Activated naive CD4-positive, alpha-beta T cell treated with Interleukin-2 at 50 U/mL for 16 hours (primary cell): ENCODE data around the gene CCDC167.

Experiments
- DNase-seq: peaks from one replicate; pipeline ENCODE4 v3.0.0-alpha.2; 2020

Gene CCDC167

DNA sequence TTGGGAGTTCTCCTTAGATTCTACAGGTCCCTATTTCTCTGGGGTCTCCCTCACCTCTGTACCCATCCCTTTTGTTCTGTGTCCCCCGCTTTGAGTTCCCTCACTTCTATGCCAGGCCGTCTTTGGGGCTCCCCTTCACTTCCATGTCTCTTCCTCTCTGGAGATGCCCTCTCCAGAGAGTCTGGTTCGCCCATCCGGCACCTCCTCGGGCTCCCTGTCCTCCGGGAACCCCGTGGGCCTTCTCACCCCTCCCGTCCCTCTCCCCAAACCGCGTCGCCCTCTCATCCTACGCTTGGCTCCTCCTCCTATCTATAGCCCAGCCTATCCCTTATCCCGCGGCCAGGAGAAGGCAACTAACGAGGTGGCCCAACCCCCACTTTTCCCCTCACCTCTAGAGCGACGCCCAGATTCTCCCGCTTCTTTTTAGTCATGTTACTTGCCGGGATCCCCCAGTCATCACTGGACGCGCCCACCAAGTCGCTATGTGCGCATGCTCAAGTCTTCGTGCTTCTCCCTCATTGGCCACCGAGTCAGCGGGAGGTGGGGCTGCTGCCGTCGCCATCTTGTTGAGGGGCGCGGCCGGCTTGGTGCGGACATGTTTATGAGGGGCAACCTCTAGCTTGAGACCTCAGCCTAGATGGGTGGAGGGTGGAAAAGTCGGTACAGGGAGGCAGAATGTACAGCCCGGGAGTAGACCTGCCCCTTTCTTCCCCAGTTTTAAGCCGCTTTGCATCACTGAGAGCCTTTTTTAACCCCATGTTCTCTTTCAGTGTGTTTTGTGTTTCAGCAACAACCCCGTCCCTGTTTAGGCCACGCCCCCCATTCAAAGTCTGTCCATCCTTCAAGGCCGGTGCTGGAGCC lies at the start of gene CCDC167:
Gene CCDC167, minus strand, starts transcription at position 461 of the 861 bp plus-strand sequence. Its CDS starts 30 bp downstream, at position 431.
- peak; percentile 97 for DNase-seq

DNA sequence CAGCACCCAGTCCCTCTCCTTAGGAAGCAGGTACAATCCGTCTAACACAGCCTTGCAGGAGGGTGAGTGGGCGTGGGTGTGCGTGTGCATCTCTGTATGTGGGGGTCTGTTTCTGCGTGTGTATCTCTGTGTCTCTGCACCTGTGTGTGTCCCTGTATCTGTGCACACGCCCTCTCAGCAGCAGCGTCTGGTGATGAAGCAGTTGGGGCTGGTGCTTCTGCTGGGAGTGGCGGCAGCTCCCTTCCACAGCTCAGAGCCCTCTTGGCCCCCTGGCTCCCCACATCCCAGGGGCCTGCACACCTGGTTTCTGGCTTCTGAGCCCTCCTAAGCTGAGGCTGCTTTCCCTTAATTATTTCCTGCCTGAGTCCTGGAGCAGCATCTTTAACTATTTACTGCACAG lies 49.5 kb upstream of the CCDC167 start:
- DNase-seq: no peak

DNA sequence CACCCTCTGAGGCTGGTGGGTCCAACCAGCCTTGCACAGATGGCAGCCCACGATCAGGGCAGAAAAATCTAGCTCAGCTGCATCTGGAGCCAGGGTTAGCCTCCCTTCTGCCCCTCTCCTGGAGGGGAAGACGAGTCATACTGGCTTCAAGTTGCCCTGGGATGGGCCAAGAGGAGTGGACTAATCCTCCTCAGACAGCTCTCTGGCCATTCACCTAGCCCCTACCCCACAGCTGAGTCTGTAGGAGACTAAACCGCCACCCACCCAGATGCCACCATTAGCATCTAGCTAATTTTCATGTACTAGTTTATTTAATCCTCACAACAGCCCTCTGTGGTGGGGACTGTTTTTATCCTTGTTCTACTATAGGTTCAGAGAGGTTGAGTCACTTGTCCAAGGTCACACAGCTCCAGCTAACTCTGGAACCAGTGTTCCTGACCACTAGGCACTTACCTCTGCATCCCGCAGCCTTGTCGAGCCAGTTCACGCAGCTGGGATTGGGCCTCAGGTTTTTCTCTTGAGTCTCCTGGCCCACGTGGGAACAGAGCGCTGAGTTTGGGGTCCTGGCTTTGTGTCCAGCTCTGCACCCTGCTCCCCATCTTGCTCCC lies 48.5 kb upstream of the CCDC167 start:
- no peak for DNase-seq

DNA sequence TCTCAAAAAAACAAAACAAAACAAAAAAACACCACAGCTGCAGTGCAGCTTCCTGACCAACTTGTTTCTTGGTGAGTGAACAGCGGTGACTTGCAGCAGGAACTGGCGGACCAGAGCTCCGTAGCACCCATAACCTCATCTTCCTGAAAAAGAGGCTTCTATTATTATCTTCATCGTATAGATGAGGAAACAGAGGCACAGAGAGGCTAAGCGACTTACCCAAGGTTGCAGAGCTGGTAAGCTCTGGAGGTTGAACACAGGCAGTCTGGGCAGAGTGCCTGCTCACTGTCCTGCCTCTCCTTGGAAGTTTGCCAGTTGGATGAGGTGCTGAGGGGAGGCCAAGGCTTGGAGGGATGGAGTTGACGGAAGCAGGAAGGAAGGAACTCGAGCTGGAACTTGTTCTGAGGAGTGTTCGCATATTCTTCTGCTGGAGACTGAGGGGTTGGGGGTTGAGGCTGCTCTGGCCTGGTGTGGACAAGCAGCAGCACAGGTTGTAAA lies 47.9 kb upstream of the CCDC167 start:
- DNase-seq: no peak

DNA sequence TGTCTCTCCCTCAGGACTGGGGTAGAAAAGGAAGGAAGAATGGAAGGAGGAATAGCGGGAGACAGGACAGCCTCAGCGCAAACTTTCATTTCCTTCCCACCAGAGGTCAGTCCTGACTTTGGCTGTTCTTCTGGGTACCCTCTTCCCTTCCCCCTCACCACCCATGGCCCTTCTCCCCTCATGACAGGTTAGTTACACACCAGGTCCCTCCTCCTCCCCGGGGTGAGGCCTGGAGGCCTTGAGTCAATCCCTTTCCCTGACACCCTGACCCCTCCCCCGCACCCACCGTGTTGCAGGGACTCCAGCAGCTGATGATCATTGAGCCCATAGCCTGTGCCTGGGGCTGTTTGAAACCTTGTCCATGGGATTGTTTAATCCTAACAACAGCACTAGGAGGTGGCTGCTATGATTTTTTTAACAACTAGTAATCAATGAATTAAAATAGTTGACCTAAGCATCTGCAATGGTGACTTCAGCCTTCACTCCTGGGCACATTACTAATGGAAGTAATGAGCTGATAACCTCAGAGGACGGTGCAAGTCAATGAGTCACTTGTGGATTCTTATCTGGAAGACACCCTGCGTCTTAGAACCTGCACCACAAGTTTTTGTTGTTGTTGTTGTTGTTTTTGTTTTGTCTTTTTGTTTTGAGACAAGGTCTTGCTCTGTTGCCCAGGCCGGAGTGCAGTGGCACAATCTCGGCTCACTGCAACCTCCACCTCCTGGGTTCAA lies 46.6 kb upstream of the CCDC167 start:
- DNase-seq: no peak

- DNase-seq: no peak
These were observed 44.8 kb upstream of the CCDC167 start for GRCh38 chr6:37544530-37544929.

GRCh38 chr6:37543361-37543760 lies 43.7 kb upstream of the CCDC167 start:
- DNase-seq: no peak

DNA sequence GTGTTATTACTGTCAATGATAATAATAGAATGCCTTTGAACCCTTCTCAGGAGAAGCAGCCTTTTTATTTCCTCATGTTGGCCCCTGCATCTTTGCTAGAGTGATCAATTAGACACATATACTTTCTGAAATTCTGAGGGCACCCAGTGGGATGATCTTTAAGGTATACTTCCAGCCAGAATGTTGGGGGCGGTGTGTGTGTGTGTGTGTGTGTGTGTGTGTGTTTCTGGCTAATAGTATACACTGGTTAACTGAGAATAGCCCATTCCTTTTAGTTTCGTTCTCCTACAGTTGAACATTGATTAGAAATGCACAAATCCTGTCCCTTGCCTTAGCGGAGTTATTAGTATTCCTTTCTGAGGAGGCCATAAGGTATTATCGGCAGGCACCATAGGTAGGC lies 41.7 kb upstream of the CCDC167 start:
- DNase-seq: no peak

- DNase-seq: no peak
These were observed 40.7 kb upstream of the CCDC167 start for GRCh38 chr6:37540390-37540789.

DNA sequence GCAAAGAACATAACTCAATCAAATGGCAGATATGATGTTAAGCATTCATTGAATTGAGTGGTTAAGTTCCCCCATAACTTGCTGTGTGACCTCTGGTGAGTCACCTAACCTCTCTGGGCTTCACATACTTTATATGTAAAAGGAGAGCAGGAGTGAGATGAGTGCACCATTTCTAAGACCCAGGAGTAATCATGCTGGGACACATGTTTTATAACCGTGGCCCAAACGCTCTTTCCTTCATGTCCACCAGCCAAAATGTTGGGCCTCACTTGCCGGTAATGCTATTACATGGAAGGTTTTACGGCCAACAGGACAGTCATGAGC lies 40.3 kb upstream of the CCDC167 start:
- DNase-seq: no peak

DNA sequence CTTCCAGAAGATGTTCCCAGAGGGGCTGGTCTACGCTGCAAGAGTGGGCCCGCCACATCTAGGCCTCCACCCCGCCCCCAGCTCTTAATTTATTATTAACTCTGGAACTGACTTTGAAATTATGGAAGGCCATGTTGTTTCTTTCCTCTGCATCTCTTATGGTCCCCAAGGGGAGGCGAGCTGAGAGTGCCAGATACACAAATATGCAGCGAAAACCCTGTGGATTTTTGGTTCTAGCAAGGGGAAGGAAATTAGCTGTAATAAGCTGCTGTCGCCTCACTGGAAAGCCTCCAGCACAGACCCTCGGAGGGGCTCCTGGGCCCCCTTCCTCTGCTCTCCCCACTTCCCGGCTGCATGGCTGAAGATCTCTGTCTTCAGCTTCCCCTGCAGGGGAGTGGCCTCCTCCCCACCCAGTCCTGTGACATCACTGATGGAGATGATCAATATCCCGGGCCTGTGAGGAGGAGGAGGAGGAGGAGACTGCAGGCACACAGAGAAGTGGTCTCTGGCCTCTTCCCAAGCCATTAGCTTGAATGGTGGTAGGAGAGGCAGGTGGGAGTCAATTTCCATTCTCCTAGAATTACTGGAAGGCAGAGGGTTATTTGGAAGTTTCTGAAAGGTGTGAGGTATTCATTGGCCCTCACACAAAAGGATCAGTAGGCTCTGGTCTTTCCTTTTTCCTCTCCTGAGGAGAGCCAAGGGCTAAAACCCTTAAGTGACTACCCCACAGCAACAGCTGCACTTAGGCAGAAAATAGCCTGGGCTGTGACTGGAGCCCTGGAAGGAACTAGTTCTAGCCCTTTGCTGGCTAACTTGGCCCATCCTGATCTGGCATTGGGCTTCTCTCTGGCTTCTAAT lies 39.7 kb upstream of the CCDC167 start:
- no peak for DNase-seq

DNA sequence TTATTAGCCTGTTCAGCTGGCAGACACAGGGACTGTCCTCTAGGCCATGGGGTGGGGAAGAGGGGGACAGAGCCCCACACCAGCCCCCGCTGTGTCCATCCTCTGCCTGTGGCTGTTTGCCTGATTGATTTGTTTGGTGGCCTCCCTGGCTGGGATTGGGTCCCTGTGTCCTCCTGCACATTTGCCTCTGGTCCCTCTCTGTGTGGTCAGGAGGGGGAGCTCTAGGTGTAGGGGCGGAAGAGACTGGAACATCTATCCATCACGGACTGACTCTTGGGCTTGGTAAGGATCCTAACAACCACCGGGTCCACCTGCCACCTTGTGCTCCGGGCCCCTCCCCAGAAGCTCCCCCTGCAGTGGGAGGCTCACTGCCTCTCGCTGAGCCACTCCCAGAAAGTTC lies 38.4 kb upstream of the CCDC167 start:
- no peak for DNase-seq

DNA sequence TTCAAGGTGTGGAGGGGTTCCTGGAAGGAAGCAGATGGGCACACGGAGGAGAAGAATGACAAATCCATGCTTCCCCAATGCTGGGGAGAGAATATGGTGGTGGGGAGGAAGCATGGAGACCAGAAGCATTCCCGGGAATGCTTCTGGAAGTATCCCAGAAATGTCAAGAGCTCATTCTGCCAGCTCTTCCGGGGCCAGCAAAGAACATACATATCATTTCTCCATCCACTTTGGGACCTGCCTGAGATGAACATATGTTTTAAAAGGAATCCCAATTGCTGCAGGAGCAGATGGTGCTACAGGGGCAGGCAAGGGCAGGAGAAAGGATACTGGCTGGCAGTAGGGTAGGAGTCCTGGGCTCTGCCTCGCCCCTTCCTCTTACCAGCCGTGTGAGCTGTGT lies 37.9 kb upstream of the CCDC167 start:
- no peak for DNase-seq

DNA sequence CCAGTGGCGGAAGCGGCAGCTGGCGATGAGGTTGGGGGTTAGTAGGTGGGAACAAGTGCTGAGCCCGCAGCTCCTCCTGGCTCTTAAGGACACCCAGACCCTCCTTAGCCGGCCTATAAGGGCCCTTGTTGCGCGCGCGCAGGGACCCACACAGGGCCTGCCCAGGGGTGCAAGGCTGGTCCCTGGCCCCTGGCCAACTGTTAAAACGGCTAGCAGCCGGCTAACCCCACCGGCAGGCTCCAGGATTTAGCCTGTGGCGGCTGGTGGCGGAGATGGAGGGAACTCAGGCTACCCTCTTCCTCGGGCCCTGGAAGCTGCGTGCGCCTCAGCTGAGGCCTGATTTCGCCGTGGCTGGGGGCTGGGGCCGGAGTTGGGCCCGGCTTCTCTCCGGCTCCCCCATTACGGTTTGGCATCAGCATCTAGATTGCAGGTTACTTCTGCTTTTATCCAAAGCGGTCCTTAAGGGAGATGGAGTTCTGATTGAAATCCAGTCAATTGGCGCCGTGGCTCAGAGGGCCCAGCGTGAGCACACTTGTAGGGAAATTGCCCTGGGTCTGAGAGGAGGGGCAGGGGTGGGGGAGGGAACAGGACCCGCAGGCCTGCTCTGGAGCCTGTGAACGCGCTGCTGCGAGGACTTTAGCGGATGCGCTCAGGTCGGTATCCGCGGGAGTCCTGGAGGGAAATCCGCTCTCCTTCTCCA lies 36.9 kb upstream of the CCDC167 start:
- no peak for DNase-seq

GRCh38 chr6:37535759-37536490 lies 36.2 kb upstream of the CCDC167 start:
- no peak for DNase-seq

GRCh38 chr6:37535428-37535758 lies 35.7 kb upstream of the CCDC167 start:
- no peak for DNase-seq

DNA sequence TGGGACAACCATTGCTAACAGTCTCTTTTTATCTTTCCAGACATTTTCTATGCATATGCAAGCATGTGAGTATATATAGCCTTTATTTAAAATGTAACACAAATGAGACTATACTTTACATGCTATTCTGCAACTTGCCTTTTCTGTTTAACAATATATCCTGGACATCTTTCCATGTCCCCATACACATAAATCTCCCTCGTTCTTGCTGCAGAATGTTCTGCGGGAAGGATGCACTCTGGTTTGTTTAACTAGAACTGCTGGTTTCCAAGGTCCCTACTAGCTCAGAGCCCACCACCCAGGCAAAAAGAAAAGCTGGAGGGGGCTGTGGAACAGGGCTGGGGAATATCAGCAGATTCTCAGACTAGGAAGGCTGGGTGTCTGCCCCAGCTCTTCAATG lies 35.2 kb upstream of the CCDC167 start:
- no peak for DNase-seq

GRCh38 chr6:37532122-37532521 lies 32.4 kb upstream of the CCDC167 start:
- no peak for DNase-seq

DNA sequence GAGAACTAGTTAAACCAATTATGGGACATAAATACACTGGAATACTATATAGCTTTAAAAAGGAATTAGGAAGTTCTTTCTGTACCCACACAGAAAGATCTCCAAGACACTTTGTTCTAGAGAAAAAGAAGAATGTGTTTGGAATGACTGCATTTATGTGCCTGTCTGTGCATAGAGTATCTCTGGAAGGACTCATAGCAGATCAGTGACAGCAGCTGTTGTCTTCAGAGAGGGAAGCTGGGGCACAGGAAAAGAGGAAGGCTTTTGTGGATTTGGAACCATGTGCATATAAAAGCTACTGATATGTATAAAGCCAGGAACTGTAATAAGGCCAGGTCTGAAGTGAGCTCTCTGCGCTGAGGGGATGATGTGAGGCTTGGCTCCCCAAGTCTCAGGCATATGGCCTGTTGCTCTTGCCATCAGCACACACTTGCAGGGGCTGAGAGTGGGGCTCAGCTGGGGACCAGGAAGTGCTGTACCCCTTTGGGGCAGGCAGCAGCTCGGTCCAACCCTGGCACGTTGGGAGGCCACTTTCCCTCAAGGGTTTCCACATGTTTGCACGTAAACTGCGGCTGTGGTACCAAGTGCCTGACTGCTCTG lies 31.8 kb upstream of the CCDC167 start:
- no peak for DNase-seq

- no peak for DNase-seq
These were observed 31.3 kb upstream of the CCDC167 start for GRCh38 chr6:37531026-37531425.

DNA sequence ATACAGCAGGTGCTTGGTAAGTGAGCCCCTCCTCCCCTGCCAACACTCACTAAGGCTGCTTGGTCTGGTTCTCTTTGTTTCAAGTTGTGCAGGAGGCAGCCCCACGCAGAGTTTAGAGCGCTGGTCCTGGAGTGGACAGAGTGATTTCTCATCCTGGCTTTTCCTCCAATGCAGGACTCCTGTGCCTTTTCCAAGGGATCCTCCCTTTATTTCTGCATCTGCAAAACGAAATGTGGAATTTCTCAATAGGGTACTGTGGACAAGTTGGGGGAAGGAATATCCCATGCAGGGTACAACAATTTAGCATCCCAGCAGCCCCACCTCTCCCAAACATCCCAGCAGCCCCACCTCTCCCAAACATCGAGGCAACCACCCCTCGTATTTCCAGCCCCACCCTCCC lies 30.6 kb upstream of the CCDC167 start:
- no peak for DNase-seq
